Neural cell (in vitro differentiated cells): ENCODE results near the gene KRABD2.

Experiments
- H2AFZ ChIP-seq: fragments of 200-600, 300-800 bp; sonication (generic), shearing (Covaris generic); 2 replicates; pipeline ENCODE4 v1.6.0; 2014; ENCODE audit warnings: low read depth, mild to moderate bottlenecking, antibody characterized with exemption, low read length, moderate library complexity
- H3F3A ChIP-seq: fragments of 200-600 bp; shearing (Covaris generic); 2 replicates; pipeline ENCODE4 v1.6.1; 2016; ENCODE audit warnings: mild to moderate bottlenecking, moderate library complexity, mixed read lengths, antibody characterized with exemption, low read length; ENCODE audit not compliant: insufficient read depth, poor library complexity, severe bottlenecking
- H3K27ac ChIP-seq: fragments of 200-600, 300-800 bp; sonication (generic), shearing (Covaris generic); 2 replicates; pipeline ENCODE4 v1.5.1; 2014; ENCODE audit warnings: mild to moderate bottlenecking, low read length, moderate library complexity
- H3K27me3 ChIP-seq: fragments of 300-800, 200-600 bp; sonication (generic), shearing (Covaris generic); 2 replicates; pipeline ENCODE4 v1.6.0; 2014; ENCODE audit warnings: mild to moderate bottlenecking, low read depth, low read length, moderate library complexity; ENCODE audit not compliant: insufficient read depth
- H3K36me3 ChIP-seq: fragments of 300-800, 200-600 bp; sonication (generic), shearing (Covaris generic); 2 replicates; pipeline ENCODE4 v1.5.1; 2014; ENCODE audit warnings: mild to moderate bottlenecking, antibody characterized with exemption, low read length, moderate library complexity; ENCODE audit not compliant: insufficient read depth
- H3K4me2 ChIP-seq: fragments of 300-800, 200-600 bp; sonication (generic), shearing (Covaris generic); 2 replicates; pipeline ENCODE4 v1.6.0; 2014; ENCODE audit warnings: mild to moderate bottlenecking, low read length
- H3K4me3 ChIP-seq: fragments of 300-800, 200-600 bp; sonication (generic), shearing (Covaris generic); 2 replicates; pipeline ENCODE4 v1.5.1; 2014; ENCODE audit warnings: mild to moderate bottlenecking, low read length, moderate library complexity
- H3K79me2 ChIP-seq: fragments of 200-600 bp; shearing (Covaris generic); replicated peaks from 2 replicates; pipeline ENCODE4 v1.6.0; 2014; ENCODE audit warnings: mild to moderate bottlenecking, low read length, moderate library complexity; ENCODE audit not compliant: insufficient read depth
- H3K9ac ChIP-seq: fragments of 300-800, 200-600 bp; sonication (generic), shearing (Covaris generic); 2 replicates; pipeline ENCODE4 v1.6.1; 2016; ENCODE audit warnings: mild to moderate bottlenecking, low read length, mixed read lengths
- H3K9me2 ChIP-seq: fragments of 200-600 bp; shearing (Covaris generic); 2 replicates; pipeline ENCODE4 v1.6.1; 2016; ENCODE audit warnings: mild to moderate bottlenecking, low read length, mixed read lengths; ENCODE audit not compliant: insufficient read depth
- H3K9me3 ChIP-seq: fragments of 200-600, 300-800 bp; sonication (generic), shearing (Covaris generic); 2 replicates; pipeline ENCODE4 v1.6.1; 2016; ENCODE audit warnings: mild to moderate bottlenecking, mixed run types, low read length, moderate library complexity, mixed read lengths
- H4K20me1 ChIP-seq: fragments of 200-600 bp; shearing (Covaris generic); 2 replicates; pipeline ENCODE4 v1.6.1; 2016; ENCODE audit warnings: mild to moderate bottlenecking, mixed run types; ENCODE audit not compliant: insufficient read depth
- EP300 ChIP-seq: fragments of 450-650 bp; conservative IDR thresholded peaks from 2 replicates; pipeline ENCODE4 v1.6.1; 2014; ENCODE audit warnings: antibody characterized with exemption, mild to moderate bottlenecking, moderate library complexity; ENCODE audit not compliant: poor library complexity, severe bottlenecking
- EZH2 ChIP-seq: fragments of 200-600, 300-800 bp; shearing (Covaris generic), sonication (generic); IDR thresholded peaks from 2 replicates; pipeline ENCODE4 v1.6.1; 2014; ENCODE audit warnings: antibody characterized with exemption, low read length, borderline replicate concordance, mild to moderate bottlenecking; ENCODE audit not compliant: insufficient read depth, poor library complexity, severe bottlenecking
- MXI1 ChIP-seq: fragments of 450-650 bp; conservative IDR thresholded peaks from 2 replicates; pipeline ENCODE4 v1.6.1; 2014; ENCODE audit warnings: antibody characterized with exemption, mild to moderate bottlenecking; ENCODE audit not compliant: poor library complexity, severe bottlenecking
- POLR2AphosphoS5 ChIP-seq: IDR thresholded peaks from 2 replicates; pipeline ENCODE4 v1.6.1; 2012
- RAD21 ChIP-seq: fragments of 450-650 bp; conservative IDR thresholded peaks from 2 replicates; pipeline ENCODE4 v1.6.1; 2014; ENCODE audit warnings: antibody characterized with exemption, mild to moderate bottlenecking, moderate library complexity
- SMC3 ChIP-seq: fragments of 450-650 bp; conservative IDR thresholded peaks from 2 replicates; pipeline ENCODE4 v1.6.1; 2014; ENCODE audit warnings: antibody characterized with exemption, mild to moderate bottlenecking, moderate library complexity; ENCODE audit not compliant: poor library complexity
- TAF1 ChIP-seq: IDR thresholded peaks from 2 replicates; pipeline ENCODE4 v1.6.1; 2012; ENCODE audit warnings: low read depth
- TF ChIP-seq, protein P1 (sequence below): fragments of 450-650 bp; IDR thresholded peaks from 2 replicates; pipeline ENCODE4 v1.5.1; 2014; ENCODE audit warnings: antibody characterized with exemption, mild to moderate bottlenecking, moderate library complexity; ENCODE audit not compliant: poor library complexity, severe bottlenecking
- TF ChIP-seq, protein P2 (sequence below): IDR thresholded peaks from 2 replicates; pipeline ENCODE4 v1.6.1; 2012; ENCODE audit warnings: borderline replicate concordance

Gene KRABD2

DNA sequence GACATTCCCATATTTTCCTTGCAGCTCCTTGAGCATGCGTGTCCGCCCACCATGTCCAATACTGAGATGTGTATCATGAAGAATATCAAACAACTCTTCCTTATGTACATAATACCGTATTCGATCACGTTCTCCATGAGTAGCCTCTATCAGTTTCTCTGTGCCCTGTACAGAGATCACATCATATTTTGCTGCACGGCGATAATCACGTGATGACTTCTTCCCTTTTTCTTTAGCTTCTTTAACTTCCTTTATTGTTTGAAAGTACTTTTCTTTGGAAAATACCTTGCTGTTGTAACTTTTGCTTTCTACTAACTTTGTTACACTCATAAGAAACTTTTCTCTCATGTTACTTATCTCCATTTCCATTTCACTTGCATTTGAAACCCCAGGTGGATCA lies 6.6 kb downstream of the KRABD2 start:
- Histone ChIP-seq H3K27ac (no peak overlapping the region), H3K27me3 (no peaks in the 10 kb centered on the region), H3K9me2 (no peaks in the 10 kb centered on the region), H3F3A (no peaks in the 10 kb centered on the region), H3K9ac (no peak overlapping the region), H3K4me3 (no peak overlapping the region), H3K36me3 (peaks cover 5% of the 10 kb centered on the region), H3K4me2 (no peak overlapping the region), H3K9me3 (no peaks in the 10 kb centered on the region), H3K79me2 (no peaks in the 10 kb centered on the region), H4K20me1 (no peaks in the 10 kb centered on the region), H2AFZ (no peak overlapping the region)
- TF ChIP-seq, protein P1, sequence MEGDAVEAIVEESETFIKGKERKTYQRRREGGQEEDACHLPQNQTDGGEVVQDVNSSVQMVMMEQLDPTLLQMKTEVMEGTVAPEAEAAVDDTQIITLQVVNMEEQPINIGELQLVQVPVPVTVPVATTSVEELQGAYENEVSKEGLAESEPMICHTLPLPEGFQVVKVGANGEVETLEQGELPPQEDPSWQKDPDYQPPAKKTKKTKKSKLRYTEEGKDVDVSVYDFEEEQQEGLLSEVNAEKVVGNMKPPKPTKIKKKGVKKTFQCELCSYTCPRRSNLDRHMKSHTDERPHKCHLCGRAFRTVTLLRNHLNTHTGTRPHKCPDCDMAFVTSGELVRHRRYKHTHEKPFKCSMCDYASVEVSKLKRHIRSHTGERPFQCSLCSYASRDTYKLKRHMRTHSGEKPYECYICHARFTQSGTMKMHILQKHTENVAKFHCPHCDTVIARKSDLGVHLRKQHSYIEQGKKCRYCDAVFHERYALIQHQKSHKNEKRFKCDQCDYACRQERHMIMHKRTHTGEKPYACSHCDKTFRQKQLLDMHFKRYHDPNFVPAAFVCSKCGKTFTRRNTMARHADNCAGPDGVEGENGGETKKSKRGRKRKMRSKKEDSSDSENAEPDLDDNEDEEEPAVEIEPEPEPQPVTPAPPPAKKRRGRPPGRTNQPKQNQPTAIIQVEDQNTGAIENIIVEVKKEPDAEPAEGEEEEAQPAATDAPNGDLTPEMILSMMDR, result no peak
- TF ChIP-seq MXI1, result no peak
- no peak for TF ChIP-seq POLR2AphosphoS5
- no peak for TF ChIP-seq TAF1
- no peak for TF ChIP-seq EZH2
- no peak for TF ChIP-seq EP300
- TF ChIP-seq SMC3, result no peak
- TF ChIP-seq RAD21, result no peak
- TF ChIP-seq, protein P2, sequence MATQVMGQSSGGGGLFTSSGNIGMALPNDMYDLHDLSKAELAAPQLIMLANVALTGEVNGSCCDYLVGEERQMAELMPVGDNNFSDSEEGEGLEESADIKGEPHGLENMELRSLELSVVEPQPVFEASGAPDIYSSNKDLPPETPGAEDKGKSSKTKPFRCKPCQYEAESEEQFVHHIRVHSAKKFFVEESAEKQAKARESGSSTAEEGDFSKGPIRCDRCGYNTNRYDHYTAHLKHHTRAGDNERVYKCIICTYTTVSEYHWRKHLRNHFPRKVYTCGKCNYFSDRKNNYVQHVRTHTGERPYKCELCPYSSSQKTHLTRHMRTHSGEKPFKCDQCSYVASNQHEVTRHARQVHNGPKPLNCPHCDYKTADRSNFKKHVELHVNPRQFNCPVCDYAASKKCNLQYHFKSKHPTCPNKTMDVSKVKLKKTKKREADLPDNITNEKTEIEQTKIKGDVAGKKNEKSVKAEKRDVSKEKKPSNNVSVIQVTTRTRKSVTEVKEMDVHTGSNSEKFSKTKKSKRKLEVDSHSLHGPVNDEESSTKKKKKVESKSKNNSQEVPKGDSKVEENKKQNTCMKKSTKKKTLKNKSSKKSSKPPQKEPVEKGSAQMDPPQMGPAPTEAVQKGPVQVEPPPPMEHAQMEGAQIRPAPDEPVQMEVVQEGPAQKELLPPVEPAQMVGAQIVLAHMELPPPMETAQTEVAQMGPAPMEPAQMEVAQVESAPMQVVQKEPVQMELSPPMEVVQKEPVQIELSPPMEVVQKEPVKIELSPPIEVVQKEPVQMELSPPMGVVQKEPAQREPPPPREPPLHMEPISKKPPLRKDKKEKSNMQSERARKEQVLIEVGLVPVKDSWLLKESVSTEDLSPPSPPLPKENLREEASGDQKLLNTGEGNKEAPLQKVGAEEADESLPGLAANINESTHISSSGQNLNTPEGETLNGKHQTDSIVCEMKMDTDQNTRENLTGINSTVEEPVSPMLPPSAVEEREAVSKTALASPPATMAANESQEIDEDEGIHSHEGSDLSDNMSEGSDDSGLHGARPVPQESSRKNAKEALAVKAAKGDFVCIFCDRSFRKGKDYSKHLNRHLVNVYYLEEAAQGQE, result no peak

GRCh38 chr17:8368193-8368592 lies 8.3 kb downstream of the KRABD2 start:
- Histone ChIP-seq H2AFZ (no peak overlapping the region), H3K36me3 (peaks cover 5% of the 10 kb centered on the region), H3K27ac (no peak overlapping the region), H4K20me1 (no peaks in the 10 kb centered on the region), H3K4me3 (no peak overlapping the region), H3K9ac (no peak overlapping the region), H3K27me3 (no peaks in the 10 kb centered on the region), H3K4me2 (no peak overlapping the region), H3K9me2 (no peaks in the 10 kb centered on the region), H3F3A (no peaks in the 10 kb centered on the region), H3K79me2 (no peaks in the 10 kb centered on the region), H3K9me3 (no peaks in the 10 kb centered on the region)
- TF ChIP-seq SMC3, result no peak
- TF ChIP-seq, protein P2, result no peak
- TF ChIP-seq MXI1, result no peak
- TF ChIP-seq EP300, result no peak
- TF ChIP-seq EZH2, result no peak
- TF ChIP-seq POLR2AphosphoS5, result no peak
